ENCODE data around the gene KRTAP4-3.
"Not testable (repeated sequence)": the region's sequence is repeated elsewhere in the genome, so short reads cannot be mapped to it uniquely, and the experiment has no call there.

The KRTAP4-3 gene

DNA sequence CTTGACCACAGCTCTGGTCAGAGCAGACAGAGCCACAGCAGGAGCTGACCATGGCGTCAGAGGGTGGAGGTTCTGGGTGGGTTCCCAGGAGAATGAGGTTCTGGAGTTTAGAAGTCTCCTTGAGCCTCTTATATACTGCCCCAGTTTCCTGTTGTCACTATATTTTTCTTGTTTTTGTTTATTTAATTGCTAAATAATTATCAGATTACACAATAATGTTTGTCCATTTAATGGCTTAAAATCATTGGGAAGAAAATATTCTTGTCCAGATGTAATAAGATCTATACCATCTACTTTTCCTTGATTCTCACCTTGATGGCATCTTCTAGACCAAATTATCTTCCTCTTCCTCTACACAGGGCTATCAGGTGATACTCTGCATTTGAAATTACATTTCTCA is at the start of gene KRTAP4-3:
Gene KRTAP4-3, minus strand, starts transcription at position 101 of the 400 bp plus-strand sequence. Its CDS starts 49 bp downstream, at position 52.
- DNase-seq (ENCODE audit: low spot score), result no peak

DNA sequence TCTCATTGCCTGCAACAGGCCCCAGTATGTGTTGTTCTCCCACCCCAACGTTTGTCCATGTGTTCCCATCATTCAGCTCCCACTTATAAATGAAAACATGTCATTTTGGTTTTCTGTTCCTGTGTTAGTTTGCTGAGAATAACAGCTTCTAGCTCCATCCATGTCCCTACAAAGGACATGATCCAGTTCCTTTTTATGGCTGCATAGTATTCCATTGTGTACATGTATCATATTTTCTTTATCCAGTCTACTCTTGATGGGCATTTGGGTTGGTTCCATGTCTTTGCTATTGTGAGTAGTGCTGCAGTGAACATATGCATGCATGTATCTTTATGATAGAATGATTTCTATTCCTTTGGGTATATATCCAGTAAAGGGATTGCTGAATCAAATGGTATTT is 47.7 kb upstream of the KRTAP4-3 start:
- DNase-seq (ENCODE audit: low spot score), result no peak

DNA sequence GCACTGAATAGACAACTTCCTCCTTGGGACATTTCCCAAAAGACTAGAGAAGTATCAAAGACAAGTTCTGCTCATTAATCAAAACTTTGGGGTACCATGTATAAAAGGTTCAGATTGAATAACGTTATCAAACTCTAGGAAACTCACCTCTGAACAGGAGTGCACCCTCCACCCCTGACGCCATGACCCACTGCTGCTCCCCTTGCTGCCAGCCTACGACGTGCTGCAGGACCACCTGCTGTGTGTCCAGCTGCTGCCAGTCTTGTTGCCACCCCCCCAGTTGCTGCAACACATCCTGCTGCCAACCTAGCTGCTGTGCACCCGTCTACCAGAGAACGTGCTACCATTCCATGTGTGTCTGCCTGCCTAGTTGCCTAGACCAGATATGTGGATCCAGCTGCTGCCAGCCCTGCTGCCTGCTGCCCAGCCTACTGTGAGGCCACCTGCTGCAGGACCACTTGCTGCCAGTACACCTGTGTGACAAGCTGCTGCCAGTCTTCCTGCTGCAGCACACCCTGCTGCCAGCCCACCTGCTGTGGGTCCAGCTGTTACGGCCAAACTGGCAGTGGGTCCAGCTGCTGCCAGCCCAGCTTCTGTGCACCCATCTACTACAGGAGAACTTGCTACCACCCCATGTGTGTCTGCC is 44.6 kb upstream of the KRTAP4-3 start:
- no peak for DNase-seq (ENCODE audit: low spot score)

DNA sequence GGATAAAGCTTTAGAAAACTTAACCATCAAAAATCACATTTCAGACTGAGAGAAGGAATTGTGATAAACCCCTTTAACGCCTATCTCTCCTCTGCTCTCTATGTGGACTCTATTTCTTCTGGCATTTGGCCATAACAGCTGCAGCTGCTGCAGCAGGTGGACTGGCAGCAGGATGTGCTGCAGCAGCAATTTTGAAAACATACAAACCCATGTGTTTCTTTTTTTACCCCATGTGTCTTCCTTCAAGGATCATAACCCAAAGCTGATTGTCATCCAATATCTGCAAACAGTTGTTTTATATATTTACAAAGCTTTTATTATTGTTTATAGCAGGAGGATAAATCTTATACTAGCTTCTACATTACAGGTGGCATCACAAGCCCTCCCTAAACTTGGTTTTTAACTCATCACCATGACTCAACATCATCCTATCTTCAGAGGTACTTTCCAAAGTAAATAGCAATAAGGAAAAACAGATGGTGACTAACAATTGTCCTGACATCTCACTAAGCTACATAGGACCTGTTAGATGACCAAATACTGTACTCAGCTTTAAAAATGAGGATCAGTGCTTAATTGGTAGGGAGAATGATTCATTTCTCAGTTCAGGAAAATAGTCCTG is 43.9 kb upstream of the KRTAP4-3 start:
- DNase-seq (ENCODE audit: low spot score), result no peak

DNA sequence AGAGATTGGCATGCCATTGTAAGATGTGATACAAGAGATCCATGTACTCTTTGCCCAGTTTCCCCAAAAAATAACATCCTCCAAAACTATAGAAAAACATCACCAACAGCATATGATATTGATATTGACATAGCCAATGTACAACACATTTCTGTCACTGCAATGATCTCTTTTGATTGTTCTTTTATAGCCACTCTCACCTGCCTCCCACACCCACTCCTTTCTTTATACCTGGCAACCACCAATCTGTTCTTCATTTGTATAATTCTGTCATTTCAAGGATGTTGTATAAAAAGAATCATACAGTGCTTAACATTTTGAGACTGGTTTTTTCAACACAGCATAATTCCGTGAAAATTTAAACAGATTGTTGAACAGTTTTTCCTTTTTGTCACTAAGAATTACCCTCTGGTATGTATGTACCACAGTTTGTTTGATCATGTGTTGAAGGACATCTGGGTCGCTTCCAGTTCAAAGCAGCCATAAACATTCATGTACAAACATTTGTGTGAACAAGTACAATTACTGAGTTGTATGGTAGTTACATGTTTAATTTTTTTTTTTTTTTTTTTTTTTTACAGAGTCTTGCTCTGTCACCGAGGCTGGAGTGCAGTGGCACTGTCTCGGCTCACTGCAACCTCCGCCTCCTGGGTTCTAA is 31.5 kb upstream of the KRTAP4-3 start:
- DNase-seq (ENCODE audit: low spot score), result no peak

DNA sequence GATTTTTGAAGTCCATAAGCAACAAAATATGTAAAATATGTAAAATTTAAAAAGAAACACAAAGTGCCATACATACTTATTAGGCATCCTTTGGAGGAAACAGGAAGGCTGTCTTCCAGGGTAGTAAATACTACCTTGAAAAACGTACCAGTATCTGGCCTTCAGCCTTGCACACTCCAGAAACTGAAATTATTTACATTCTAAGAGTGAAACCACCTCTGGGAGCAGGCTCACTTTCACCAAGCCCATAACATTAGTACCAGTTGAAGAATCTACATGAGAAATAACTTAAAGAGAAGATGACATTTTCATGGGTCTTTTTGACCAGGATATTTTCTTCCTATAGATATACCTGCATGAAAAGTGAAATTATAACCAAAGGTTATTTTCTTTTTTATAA is 28.0 kb upstream of the KRTAP4-3 start:
- DNase-seq (ENCODE audit: low spot score), result no peak

DNA sequence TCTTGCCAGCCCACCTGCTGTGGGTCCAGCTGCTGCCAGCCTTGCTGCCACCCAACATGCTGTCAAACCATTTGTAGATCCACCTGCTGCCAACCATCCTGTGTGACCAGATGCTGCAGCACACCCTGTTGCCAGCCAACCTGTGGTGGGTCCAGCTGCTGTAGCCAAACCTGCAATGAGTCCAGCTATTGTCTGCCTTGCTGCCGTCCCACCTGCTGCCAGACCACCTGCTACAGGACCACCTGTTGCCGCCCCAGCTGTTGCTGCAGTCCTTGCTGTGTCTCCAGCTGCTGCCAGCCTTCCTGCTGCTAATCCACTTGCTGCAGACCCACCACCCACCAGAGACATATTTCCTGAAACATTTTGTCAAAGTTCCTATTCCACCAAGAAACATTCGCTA is 22.3 kb upstream of the KRTAP4-3 start:
- no peak for DNase-seq (ENCODE audit: low spot score)

DNA sequence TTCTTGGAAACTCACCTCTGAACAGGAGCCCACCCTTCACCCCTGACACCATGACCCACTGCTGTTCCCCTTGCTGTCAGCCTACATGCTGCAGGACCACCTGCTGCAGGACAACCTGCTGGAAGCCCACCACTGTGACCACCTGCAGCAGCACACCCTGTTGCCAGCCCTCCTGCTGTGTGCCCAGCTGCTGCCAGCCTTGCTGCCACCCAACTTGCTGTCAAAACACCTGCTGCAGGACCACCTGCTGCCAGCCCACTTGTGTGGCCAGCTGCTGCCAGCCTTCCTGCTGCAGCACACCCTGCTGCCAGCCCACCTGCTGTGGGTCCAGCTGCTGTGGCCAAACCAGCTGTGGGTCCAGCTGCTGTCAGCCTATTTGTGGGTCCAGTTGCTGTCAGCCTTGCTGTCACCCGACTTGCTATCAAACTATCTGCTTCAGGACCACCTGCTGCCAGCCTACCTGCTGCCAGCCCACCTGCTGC is 21.9 kb upstream of the KRTAP4-3 start, which contains the start of gene KRTAP9-1:
Gene KRTAP9-1, plus strand, starts transcription at position 51 of the 482 bp plus-strand sequence. Its CDS starts 0 bp downstream, at position 51.
- not testable (repeated sequence) for DNase-seq (ENCODE audit: low spot score)

DNA sequence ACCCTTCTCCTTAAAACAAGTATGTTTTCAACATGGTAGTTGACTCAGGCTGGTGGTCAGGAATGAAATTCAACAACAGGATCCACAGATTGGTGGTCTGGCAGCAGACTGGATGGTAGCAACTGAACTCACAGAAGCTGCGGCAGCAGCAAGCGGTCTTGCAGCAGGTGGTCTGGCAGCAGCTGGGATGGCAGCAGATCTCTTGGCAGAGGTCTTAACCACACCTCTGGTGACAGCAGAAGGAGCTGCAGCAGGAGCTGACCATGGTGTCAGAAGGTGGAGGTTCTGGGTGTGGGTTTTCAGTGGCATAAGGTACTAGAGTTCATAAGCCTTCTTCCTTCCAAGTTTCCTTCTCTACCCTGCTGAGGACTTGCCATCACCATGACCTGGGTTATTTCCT is 18.9 kb upstream of the KRTAP4-3 start:
- no peak for DNase-seq (ENCODE audit: low spot score)

DNA sequence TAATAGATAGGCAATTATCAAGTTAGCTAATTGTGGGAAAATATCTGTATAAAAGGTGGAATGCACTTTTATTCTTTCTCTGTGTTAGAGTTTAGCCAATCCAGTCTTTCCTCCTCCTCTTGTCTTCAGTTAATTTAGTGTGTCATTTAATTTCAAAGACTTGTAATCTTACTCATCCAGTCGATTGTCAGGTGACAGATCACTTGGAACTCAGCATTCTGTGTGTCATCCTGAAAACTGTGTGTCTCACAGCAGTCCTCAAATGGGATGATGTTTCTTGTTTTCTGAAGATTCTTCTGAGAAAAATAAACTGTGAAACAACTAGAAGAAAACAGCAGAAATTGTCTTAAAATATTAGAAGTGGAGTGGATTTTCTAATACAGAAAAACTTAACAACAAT is 17.0 kb upstream of the KRTAP4-3 start:
- no peak for DNase-seq (ENCODE audit: low spot score)

DNA sequence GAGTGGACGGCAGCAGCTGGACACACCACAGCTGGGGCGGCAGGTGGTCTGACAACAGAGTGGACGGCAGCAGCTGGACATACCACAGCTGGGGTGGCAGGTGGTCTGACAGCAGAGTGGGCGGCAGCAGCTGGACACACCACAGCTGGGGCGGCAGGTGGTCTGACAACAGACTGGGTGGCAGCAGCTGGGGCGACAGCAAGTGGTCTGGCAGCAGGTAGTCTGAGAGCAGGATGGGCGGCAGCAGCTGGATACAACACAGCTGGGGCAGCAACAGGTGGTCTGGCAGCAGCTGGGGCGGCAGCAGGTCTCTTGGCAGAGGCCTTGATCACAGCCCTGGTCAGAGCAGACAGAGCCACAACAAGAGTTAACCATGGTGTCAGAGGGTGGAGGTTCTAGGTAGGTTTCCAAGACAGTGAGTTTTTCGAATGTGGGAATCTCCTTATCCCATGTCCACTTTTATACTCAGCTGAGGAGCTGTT is 16.5 kb upstream of the KRTAP4-3 start, which contains the start of gene KRTAP4-1:
Gene KRTAP4-1, minus strand, starts transcription at position 432 of the 482 bp plus-strand sequence. Its CDS starts 57 bp downstream, at position 375.
- no peak for DNase-seq (ENCODE audit: low spot score)

DNA sequence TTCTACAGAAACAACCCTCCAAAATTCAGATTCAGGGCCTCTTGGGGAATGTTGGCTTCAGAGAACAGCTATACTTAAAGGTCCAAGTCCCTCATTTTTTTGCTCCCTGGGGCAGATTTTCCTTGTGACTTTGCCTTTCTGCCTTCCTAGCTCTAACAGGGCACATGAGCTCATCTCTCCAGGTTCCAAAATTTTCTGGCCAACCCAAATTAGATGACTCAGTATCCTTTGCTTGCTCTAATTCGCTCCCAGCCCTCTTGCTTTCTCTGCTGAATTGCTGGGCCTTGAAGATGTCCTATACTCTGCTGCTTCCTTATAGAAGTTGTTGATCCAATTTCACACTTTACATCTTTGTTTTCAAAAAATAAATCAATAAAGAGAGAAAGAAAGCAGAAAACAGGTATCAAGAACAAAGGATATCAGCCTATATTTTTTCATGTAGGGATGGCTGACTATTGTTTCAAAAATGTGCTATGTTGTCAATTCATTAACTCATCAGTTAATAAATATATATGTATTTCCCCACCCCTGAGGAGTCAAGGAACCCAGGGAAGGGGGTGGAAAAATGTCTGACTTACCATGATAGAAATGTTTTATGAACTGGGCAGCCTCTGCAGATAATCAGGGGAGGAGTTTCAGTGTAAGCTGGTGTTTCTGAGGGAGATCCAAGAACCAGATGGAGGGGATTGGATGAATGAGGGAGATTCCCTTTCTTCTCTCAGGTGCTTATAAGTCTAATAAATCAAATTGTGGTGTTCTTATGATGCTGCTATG is 11.0 kb upstream of the KRTAP4-3 start:
- DNase-seq (ENCODE audit: low spot score), result no peak

DNA sequence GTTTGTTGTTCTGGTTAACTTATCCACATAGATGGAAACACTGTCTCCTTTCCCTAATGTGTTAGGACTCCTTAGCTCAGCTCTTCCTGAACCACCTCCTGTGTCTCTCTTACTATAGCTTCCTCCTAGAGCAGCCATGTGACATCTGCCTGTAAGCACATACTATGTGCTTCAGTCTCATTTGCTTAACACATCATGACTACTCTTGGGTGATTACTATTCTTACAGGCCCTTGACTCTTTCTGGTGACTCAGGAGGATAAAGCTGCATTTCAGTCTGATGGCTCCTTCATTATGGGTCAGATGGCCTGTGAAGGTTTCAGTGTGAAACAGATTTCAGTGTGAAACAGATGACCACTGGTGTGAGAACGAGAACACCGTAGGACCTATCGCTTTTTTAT is 10.3 kb upstream of the KRTAP4-3 start:
- peak; percentile 4 for DNase-seq (ENCODE audit: low spot score)

DNA sequence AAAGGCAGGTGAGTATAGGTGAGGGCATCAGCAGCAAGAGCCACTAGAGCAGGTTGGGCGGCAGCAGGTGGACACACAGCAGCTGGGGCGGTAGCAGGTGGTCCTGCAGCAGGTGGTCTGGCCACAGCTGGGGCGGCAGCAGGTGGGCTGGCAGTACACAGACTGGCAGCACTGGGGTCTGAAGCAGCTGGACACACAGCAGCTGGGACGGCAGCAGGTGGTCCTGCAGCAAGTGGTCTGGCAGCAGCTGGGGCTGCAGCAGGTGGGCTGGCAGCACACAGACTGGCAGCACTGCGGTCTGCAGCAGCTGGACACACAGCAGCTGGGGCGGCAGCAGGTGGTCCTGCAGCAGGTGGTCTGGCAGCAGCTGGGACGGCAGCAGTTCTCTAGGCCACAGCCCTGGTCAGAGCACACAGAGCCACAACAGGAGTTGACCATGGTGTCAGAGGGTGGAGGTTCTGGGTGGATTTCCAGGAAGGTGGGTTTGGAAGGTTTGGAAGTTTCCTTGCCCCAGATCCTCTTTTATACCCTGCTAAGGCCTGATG is 9.8 kb upstream of the KRTAP4-3 start, which contains the start of gene KRTAP4-2:
Gene KRTAP4-2, minus strand, starts transcription at position 495 of the 545 bp plus-strand sequence. Its CDS starts 57 bp downstream, at position 438.
- DNase-seq (ENCODE audit: low spot score), result no peak

DNA sequence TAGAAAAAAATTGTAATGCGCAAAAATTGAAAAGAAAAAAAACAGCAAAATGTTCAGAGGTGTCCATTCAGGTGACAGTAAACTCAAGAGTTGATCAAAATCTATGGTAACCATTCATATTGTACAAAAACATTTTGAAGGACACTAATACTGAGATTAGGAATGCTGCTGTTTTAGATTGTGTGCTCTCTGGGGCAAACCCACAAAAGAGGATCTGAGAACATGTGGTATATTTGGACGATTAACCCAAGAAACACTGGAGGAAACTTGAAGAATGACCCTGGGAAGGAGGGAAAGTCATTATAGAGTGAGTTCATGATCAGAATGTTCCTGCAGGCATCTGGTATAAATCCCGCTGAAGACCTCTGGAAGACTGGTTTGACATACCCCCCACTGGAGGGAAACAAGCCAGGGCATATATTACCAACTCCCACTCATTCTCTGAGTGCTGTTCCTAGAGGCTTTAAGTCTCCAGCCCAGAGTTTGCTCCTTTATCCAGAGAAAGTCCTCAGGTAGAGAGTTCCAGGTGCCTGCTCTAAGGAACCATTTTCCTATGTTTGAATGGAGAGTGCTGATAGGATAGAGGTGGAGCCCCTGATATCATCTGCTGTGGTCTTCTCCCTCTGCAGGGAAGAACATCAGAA is 8.8 kb upstream of the KRTAP4-3 start:
- DNase-seq (ENCODE audit: low spot score), result no peak

DNA sequence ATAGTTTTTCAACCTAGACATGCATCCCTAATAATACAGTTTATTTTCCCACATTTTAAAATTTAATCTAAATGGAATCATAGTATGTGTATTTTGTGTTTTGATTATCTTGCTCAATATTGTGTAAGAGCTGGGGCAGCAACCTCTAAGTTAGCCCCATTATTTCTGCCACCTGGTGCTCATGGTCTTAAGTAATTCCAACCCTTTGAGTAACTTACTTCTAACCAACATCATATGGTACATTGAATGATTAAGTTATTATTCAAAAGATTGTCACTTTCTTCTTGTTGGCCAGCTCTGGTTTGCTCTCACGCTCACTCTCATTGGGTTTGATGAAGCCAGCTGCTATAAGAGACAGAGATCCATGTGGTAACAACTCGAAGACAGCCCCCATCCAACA is 3.9 kb upstream of the KRTAP4-3 start:
- DNase-seq (ENCODE audit: low spot score), result no peak

DNA sequence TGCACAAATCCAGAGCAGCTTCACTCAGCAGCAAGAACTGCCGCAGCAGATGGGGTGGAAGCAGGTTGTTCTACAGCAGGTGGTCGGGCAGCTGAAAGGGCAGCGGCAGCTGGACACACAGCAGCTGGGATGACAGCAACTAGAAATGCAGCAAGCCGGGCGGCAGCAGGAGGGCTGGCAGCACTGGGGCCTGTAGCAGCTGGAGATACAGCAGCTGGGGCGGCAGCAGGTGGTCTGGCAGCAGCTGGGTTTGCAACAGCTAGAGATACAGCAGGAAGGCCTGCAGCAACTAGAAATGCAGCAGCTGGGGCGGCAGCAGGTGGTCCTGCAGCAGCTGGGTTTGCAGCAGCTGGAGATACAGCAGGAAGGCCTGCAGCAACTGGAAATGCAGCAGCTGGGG is 460 bp downstream of the KRTAP4-3 start:
- DNase-seq (ENCODE audit: low spot score), result no peak

DNA sequence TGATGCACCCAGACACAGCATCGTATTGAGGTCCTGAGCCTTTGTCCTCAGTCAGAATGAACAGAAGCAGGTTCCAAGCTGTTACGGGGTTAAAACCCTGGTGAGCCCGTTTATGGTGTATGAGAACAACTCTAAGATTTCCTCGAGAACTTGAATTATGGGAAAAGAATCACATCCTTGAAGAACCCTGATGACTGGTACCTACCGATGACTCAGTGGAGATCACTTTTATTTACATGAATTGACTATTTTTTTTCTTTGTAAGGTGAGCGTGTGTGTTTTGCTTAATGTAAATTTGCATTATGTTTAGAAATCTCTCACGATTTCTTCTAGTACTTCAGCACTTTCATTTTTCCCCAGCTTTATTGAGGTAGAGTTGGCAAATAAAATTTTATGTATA is 4.2 kb downstream of the KRTAP4-3 start:
- peak; percentile 23 for DNase-seq (ENCODE audit: low spot score)

DNA sequence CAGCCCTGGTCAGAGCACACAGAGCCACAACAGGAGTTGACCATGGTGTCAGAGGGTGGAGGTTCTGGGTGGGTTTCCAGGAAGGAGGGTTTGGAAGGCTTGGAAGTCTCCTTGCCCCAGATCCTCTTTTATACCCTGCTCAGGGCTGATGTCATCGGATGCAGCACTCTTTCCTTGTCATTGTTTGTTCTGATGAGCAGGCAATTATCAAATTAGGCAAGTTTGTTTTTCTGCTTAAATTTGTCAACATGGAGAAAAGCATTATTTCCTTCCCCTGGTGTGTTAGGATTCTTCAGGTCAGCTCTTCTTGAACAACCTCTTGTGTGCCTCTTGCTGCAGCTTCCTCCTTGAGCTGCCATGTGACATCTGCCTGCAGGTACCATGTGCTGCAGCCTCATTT is 7.4 kb downstream of the KRTAP4-3 start, which contains the start of gene KRTAP4-4:
Gene KRTAP4-4, minus strand, starts transcription at position 101 of the 400 bp plus-strand sequence. Its CDS starts 57 bp downstream, at position 44.
- no peak for DNase-seq (ENCODE audit: low spot score)

DNA sequence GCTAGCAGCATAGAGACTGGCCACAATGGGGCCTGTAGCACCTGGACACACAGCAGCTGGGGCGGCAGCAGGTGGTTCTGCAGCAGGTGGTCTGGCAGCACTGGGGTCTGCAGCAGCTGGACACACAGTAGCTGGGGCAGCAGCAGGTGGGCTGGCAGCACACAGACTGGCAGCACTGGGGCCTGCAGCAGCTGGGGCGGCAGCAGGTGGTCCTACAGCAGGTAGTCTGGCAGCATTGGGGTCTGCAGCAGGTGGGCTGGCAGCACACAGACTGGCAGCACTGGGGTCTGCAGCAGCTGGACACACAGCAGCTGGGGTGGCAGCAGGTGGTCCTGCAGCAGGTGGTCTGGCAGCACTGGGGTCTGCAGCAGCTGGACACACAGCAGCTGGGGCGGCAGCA is 7.8 kb downstream of the KRTAP4-3 start:
- not testable (repeated sequence) for DNase-seq (ENCODE audit: low spot score)

DNA sequence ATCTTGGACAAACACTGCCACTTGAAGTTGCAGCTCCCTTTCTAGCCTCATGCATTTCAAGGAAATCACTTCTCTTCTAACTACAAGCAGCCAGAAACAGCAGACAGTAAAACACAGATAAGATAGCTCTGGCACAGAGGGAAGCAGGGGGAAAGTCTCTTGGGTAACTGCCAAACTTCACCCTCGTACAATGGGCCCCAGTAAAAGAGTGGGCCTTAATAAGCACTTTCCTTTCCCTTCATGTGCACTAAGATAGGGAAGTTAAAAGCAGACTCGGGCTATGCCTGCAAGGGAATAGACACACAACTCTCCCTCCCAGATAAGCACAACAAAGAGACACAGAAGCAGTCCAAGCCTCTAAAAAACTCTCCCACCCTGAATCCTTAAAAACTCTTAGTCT is 14.2 kb downstream of the KRTAP4-3 start:
- no peak for DNase-seq (ENCODE audit: low spot score)
